ENCODE results near the gene ATP11C. TPM values are rescaled to one million over a fixed set of nuclear protein-coding genes. Genes with fewer than 3 reads are reported as not detected.

The ATP11C gene
- total RNA-seq, 4 donors from 2014 or later = 20.4 to 33.3 (median 27.3) TPM

DNA sequence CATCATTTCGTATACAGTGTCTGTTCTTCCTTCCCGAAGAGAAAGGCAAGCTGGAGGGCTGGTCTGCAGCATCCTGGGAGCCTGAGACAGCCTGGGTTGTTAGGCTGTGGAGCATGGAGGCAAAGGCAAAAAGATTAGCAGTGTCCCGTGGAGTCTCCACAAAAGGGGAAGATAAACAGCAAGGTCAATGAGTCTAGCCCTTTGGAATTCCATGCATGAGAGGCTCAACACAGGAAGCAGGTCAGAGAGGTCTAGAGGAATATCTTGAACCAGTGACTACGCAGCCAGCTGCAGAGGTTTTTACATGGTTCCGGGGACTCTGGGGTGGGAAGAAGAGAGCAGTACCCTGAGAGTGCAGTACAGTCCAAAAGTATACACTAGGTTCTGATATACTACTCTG is 212.7 kb downstream of the ATP11C start:
- no peaks in the 10 kb centered on the region for H3K9me3 ChIP-seq
- H3K27ac ChIP-seq = no peak overlapping the region
- H3K4me3 ChIP-seq = no peak overlapping the region
- TF ChIP-seq EP300 (IDR thresholded peaks at IDR 0.05) = no peak
- TF ChIP-seq, protein P1, sequence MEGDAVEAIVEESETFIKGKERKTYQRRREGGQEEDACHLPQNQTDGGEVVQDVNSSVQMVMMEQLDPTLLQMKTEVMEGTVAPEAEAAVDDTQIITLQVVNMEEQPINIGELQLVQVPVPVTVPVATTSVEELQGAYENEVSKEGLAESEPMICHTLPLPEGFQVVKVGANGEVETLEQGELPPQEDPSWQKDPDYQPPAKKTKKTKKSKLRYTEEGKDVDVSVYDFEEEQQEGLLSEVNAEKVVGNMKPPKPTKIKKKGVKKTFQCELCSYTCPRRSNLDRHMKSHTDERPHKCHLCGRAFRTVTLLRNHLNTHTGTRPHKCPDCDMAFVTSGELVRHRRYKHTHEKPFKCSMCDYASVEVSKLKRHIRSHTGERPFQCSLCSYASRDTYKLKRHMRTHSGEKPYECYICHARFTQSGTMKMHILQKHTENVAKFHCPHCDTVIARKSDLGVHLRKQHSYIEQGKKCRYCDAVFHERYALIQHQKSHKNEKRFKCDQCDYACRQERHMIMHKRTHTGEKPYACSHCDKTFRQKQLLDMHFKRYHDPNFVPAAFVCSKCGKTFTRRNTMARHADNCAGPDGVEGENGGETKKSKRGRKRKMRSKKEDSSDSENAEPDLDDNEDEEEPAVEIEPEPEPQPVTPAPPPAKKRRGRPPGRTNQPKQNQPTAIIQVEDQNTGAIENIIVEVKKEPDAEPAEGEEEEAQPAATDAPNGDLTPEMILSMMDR (IDR thresholded peaks at IDR 0.05) = no peak
- TF ChIP-seq POLR2AphosphoS5 (IDR thresholded peaks at IDR 0.05) = no peak
- no peak for TF ChIP-seq POLR2A (IDR thresholded peaks at IDR 0.05)
- ATAC-seq = no peak
- WGBS, 2 donors (ENCODE audit: low coverage in 1 of 2) = 54% methylated on average over 2 of the region's 5 CpGs; no CpG with 5 or more reads in 1 of the 2 donors
- no peaks in the 10 kb centered on the region for H3K27me3 ChIP-seq
- H3K36me3 ChIP-seq = no peaks in the 10 kb centered on the region
- no peaks in the 10 kb centered on the region for H3K4me1 ChIP-seq

DNA sequence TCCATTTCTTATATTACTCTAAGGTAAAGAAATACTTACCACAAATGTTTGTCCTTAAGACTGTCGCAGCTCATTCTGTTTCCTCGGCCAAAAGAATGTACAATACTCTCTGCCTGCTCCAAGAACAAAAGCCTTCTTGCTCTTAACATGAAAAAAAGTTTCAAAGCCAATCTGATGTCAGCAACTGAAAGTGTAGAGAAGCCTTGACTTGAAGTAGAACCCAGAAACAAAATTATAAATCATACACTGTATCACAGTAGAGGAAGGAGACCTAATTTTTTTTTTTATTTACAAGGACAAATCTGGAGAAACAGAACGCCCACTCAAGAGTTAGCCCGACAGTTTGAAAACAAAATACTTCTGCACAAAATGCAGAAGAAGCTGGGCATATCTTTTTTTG is 224.8 kb downstream of the ATP11C start, which contains the start of gene MCF2:
Gene MCF2 (minus strand): TSS at position 101 of the 400 bp plus-strand sequence. CDS start 56,423 bp downstream, outside the sequence.
- no peak for TF ChIP-seq EP300 (IDR thresholded peaks at IDR 0.05)
- TF ChIP-seq, protein P1 (IDR thresholded peaks at IDR 0.05) = no peak
- no peak for TF ChIP-seq POLR2A (IDR thresholded peaks at IDR 0.05)
- TF ChIP-seq POLR2AphosphoS5 (IDR thresholded peaks at IDR 0.05) = no peak
- no peaks in the 10 kb centered on the region for H3K9me3 ChIP-seq
- no peaks in the 10 kb centered on the region for H3K4me1 ChIP-seq
- no peak within 1 kb of the TSS for H3K4me3 ChIP-seq
- no peak within 1 kb of the TSS for H3K27ac ChIP-seq
- 78 to 85% methylated on average over 2 of the region's 4 CpGs for WGBS, 2 donors (ENCODE audit: low coverage in 1 of 2)
- no peak for ATAC-seq
- H3K27me3 ChIP-seq = no peaks in the 10 kb centered on the region
- H3K36me3 ChIP-seq = no peaks in the 10 kb centered on the region

DNA sequence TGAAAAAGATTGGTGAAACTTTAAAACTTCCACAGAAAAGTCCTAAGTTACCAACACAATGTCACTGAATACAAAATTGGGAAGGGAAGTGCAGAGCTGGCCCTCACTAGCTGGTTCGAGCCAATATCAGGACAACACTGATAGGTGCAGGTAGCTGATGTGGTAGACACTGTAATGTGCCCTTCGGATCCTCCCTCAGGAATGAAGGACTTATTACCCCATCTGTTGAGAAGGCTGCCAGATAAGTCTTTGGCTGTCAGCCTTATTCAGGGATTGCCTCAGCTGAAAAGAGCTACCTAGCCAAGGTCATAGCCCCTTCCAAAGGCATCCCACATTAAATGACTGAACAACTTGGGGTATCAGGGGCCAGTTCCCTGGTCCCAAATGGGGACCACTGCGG is 230.2 kb downstream of the ATP11C start:
- H3K27me3 ChIP-seq = no peaks in the 10 kb centered on the region
- H3K36me3 ChIP-seq = no peaks in the 10 kb centered on the region
- H3K9me3 ChIP-seq = no peaks in the 10 kb centered on the region
- no peak overlapping the region for H3K4me3 ChIP-seq
- H3K4me1 ChIP-seq = no peaks in the 10 kb centered on the region
- no peak overlapping the region for H3K27ac ChIP-seq
- 100% methylated on average over 1 of the region's 3 CpGs for WGBS, 2 donors (ENCODE audit: low coverage in 1 of 2)
- no peak for ATAC-seq
- TF ChIP-seq POLR2A (IDR thresholded peaks at IDR 0.05) = no peak
- TF ChIP-seq EP300 (IDR thresholded peaks at IDR 0.05) = no peak
- no peak for TF ChIP-seq POLR2AphosphoS5 (IDR thresholded peaks at IDR 0.05)
- TF ChIP-seq, protein P1 (IDR thresholded peaks at IDR 0.05) = no peak

DNA sequence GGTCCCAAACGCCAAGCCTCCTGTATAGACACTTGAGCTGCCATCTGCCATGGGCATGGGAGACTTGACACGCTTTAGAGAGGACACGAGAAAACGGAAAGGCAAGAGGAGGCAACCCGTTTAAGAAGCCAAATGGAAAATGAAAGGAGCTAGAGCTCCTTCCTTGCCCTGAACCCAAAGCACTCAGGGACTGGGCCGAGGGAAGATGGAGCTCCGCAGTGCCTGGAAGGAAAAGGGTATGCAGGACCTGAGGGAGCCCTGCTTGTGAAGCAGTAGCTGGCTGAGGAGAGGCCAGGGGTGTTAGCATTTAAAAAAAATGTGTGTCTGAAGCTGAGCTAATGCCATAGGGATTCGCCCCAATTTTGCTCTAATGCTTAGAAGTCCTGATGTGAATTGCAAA is 239.9 kb downstream of the ATP11C start:
- TF ChIP-seq EP300 (IDR thresholded peaks at IDR 0.05) (no peak), POLR2A (IDR thresholded peaks at IDR 0.05) (no peak), POLR2AphosphoS5 (IDR thresholded peaks at IDR 0.05) (no peak)
- TF ChIP-seq, protein P1 (IDR thresholded peaks at IDR 0.05) = no peak
- H3K4me1 ChIP-seq = peaks cover 0 to 11% (median 0%) of the 10 kb centered on the region in 3 donors
- no peak overlapping the region for H3K27ac ChIP-seq
- peaks cover 17% of the 10 kb centered on the region for H3K27me3 ChIP-seq
- 18 to 45% methylated on average over 4 to 5 of the region's 8 CpGs for WGBS, 2 donors (ENCODE audit: low coverage in 1 of 2)
- no peak for ATAC-seq
- H3K4me3 ChIP-seq = peak overlapping the region in 1 of 2 donors; percentile 44
- no peaks in the 10 kb centered on the region for H3K36me3 ChIP-seq
- no peaks in the 10 kb centered on the region for H3K9me3 ChIP-seq

DNA sequence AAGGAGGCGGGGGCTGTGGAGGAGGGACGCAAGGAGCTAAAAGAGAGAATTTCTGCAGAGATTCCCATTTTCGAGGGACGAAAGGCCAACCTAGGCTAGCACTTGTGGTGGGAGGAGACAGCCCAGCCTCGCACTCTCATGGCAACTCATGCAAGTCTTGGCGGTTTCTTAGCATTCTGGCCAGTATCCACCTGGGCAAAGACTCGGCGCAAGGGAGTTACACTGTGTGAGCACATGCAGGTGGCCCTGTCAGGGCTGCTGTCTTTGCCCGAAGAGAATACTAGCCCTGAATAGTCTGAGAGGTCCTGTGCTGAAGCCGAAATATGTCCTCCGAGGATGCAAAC is 240.4 kb downstream of the ATP11C start:
- Histone ChIP-seq H3K4me3 (peak overlapping the region in 1 of 2 donors; percentile 44), H3K27me3 (peaks cover 17% of the 10 kb centered on the region), H3K36me3 (no peaks in the 10 kb centered on the region), H3K27ac (no peak overlapping the region), H3K9me3 (no peaks in the 10 kb centered on the region), H3K4me1 (peaks cover 0 to 11% (median 0%) of the 10 kb centered on the region in 3 donors)
- ATAC-seq = no peak
- WGBS, 2 donors (ENCODE audit: low coverage in 1 of 2) = no CpG with 5 or more reads among the region's 11 CpGs
- TF ChIP-seq EP300 (IDR thresholded peaks at IDR 0.05) (no peak), POLR2AphosphoS5 (IDR thresholded peaks at IDR 0.05) (no peak), POLR2A (IDR thresholded peaks at IDR 0.05) (no peak)
- TF ChIP-seq, protein P1 (IDR thresholded peaks at IDR 0.05) = no peak

Data from gastroesophageal sphincter (tissue), 4 donors.